GM12892 (cell line): ENCODE results near the gene MGAT4A.

Experiments
- DNase-seq: peaks from one replicate; pipeline ENCODE4 v3.0.0; 2011; ENCODE audit not compliant: insufficient read length
- FAIRE-seq: peaks from 2 replicates; lab custom pipeline; 2011; peaks lifted over from hg19 to GRCh38; lab: Jason Lieb, UNC
- POLR2A ChIP-seq: IDR thresholded peaks from 2 replicates; pipeline ENCODE4 v1.6.1; 2011; ENCODE audit warnings: low read depth, low read length, control low read depth
- POLR2AphosphoS5 ChIP-seq: IDR thresholded peaks from 2 replicates; pipeline ENCODE4 v1.6.1; 2011; ENCODE audit warnings: low read depth, low read length, control low read depth
- TAF1 ChIP-seq: IDR thresholded peaks from 2 replicates; pipeline ENCODE4 v1.6.1; 2011; ENCODE audit warnings: low read depth, mild to moderate bottlenecking, control low read depth, low read length, borderline replicate concordance

The MGAT4A gene

DNA sequence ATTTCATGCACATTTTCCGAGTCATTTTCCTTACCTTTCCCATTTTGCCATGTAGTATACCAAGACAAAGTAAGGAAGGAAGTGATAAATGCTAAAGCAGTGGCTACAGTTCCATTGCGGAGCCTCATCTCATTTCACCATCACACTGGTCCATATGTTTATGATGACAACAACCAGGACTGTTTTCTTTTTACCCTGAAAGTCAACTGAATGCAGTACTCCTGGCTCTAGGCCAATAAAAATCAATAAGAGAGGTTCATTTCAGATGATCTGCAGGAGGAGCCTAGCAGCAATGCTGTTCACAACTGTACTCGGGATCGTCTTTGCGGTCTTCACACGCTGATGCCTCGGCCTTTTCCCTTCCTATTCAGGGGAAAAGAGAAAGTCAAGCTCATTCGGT lies 4.7 kb downstream of the MGAT4A start:
- DNase-seq (no peak), FAIRE-seq (peak; percentile 21)
- TF ChIP-seq POLR2A, result no peak
- no peak for TF ChIP-seq TAF1
- no peak for TF ChIP-seq POLR2AphosphoS5

DNA sequence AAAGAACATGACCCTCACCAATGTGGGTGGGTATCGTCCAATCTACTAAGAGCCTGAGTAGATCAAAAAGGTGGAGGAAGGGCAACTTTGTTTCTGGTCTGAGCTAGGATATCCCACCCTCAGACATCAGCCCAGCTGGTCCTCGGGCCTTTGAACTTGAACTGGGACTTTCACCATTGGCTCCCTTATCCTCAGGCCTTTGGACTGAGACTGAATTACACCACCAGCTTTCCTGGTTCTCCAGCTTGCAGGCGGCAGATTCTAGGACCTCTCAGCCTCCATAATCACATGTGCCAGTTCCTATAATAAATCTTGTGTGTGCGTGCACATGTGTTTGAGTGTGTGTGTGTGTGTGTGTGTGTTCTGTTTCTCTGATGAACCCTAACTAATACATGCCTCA lies 10.6 kb downstream of the MGAT4A start:
- FAIRE-seq, result no peak
- no peak for DNase-seq
- TF ChIP-seq POLR2A (no peak), TAF1 (no peak), POLR2AphosphoS5 (no peak)

DNA sequence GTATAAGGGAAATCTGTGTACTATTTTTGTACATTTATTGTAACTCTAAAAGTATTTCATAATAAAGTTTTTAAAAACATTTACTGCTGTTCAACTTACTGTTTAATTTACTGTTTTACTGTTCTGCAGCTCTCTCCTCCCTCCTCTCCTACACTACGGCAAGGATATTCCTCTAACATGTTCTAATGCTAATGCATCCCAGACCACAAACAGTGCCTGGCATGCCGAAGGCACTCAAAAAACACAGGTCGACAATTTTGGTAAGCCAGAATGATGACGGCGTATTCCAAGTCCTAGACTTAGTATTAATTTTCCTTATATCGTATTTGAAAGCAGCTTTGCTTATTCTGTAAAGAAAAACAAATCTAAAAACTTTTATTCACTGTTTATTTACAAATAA lies 13.3 kb downstream of the MGAT4A start:
- FAIRE-seq (no peak), DNase-seq (no peak)
- TF ChIP-seq POLR2AphosphoS5, result no peak
- no peak for TF ChIP-seq TAF1
- TF ChIP-seq POLR2A, result no peak

DNA sequence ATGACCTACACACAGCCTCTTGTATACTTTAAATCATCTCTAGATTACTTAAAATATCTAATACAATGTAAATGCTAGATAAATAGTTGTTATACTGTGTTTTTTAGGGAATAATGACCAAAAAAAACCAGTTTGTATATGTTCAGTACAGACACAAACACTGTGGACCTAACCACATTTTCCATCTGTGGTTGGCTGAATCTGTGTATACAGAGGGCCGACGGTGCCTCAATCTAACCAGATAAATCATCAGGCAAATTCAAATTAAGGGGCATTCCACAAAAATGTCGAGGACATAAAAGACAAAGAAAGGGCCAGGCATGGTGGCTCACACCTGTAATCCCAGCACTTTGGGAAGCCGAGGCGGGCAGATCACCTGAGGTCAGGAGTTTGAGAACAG lies 14.1 kb downstream of the MGAT4A start:
- TF ChIP-seq POLR2A, result no peak
- TF ChIP-seq TAF1, result no peak
- no peak for TF ChIP-seq POLR2AphosphoS5
- FAIRE-seq (no peak), DNase-seq (no peak)

DNA sequence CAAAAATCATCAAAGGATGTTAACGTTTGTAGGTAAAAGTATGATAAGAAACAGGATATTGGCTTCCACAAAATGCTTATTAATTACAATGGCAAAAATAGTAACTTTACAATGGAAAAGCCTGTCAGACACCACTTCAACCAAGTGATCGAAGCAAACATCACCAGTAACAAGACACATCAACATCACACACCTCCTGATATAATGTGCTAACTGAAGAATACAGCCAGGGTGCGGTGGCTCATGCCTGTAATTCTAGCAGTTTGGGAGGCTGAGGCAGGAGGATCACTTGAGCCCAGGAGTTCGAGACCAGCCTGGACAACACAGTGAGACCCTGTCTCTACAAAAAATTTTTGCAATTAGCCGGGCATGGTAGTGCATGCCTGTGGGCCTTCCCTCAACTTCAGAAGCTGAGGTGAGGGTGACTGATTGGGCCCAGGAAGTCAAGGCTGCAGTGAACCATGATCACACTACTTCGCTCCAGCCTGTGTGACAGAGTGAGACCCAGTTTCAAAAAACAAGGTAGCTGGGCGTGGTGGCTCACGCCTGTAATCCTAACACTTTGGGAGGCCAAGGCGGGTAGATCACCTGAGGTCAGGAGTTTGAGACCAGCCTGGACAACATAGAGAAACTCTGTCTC lies 15.0 kb downstream of the MGAT4A start:
- TF ChIP-seq POLR2A, result no peak
- no peak for TF ChIP-seq POLR2AphosphoS5
- no peak for TF ChIP-seq TAF1
- DNase-seq, result no peak
- FAIRE-seq, result no peak

DNA sequence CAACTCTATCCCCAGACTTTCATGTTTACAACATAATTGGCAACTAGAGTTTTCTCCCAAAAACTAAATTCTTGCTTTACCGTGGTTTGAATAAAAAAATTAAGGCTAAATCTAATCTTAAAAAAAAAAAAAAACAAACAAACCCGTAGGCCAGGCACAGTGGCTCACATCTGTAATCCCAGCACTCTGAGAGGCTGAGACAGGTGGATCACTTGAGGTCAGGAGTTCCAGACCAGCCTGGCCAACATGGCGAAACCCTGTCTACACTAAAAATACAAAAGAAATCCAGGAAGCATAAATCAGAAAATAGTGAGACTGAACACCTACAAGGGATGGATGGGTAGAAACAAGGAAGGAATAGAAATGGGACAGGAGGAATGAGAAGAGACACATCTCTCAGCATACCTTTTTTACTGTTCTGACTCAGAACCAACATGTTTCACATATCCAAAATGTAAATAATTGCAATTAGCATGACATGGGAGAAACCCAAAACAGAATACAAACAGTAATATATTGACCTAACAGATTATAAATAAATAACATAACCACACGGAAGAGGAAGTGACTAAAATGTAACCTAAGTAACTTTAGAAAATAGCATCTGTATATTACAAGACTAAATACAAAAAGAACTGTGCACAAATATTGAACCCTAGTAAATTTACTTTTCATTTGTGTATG lies 17.5 kb downstream of the MGAT4A start:
- peak; percentile 63 for FAIRE-seq
- TF ChIP-seq TAF1 (no peak), POLR2AphosphoS5 (no peak), POLR2A (no peak)
- no peak for DNase-seq

DNA sequence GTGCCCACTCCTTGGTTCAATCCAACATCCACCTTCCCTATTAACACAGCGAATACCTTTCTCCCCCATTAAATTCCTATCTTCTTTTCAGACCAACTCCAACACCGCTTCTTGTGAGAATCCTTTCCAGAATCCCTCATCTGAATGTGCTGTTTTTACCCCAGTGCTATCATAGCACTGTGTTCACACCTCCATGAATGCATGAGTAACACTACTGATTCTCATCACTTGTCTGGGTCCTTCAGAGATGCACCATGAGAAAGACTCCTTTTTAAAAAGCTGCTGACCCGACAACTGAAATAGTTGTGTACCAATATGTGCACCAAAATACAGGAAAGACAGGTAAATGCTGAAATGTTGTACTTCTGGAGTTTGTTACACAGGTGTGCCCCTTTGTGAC lies 18.8 kb downstream of the MGAT4A start:
- FAIRE-seq (peak; percentile 68), DNase-seq (no peak)
- no peak for TF ChIP-seq POLR2A
- TF ChIP-seq TAF1, result no peak
- TF ChIP-seq POLR2AphosphoS5, result no peak

DNA sequence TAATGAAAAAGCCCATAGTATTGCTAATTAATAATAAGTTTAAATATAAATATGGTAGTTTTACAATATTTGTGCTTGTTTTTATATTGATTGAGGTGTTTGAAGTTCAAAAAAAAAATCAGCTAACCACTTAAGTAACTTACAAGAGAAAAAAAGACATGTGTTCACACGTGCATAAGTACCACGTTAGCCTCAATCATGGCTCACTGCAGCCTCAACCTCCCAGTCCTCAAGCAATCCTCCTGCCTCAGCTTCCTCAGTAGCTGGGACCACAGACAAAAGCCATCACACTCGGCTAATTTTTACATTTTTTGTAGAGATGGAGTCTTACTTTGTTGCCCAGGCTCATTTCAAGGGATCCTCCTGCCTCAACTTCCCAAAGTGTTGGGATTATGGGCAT lies 19.4 kb downstream of the MGAT4A start:
- DNase-seq (no peak), FAIRE-seq (peak; percentile 60)
- no peak for TF ChIP-seq POLR2A
- no peak for TF ChIP-seq TAF1
- TF ChIP-seq POLR2AphosphoS5, result no peak

DNA sequence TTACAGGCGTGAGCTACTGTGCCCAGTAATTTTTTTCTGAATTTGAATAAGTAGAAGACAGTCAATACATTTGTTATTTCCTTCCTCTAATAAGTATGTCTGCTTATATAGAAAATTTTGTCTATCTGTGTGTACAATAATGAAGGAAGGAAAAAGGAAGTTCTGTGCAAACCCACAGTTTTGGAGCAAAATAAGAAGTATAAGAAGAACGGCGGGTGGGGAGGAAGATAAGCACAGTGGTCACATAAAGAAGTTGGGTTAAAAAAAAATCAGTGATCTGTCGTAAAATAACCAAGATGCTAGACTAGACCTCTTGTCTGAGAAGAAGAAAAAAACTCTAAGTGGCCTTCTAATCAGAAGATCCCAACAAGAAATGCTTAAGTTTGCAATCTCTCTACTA lies 20.2 kb downstream of the MGAT4A start:
- FAIRE-seq, result peak; percentile 17

DNA sequence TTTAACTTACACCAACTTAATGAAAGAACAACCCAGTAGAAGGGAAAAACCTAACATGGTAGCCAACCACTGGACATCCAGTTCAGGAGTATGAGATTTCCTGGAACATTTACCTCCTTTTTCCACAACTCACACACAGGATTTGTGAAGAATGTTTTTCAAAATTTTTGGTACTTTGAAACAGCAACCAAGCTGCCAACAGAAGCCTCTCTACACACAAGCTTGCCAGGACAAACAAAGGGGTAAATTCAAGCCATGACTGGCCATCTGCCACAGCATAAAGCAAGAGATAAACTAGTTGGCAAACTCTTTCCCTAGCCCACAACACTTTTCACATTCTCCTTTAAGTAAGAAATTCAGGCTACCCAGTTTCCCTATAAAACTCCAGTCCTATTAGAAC lies 21.4 kb downstream of the MGAT4A start:
- TF ChIP-seq POLR2A (no peak), POLR2AphosphoS5 (no peak), TAF1 (no peak)
- no peak for FAIRE-seq

More for the DNA sequence above, 20.2 kb downstream of the MGAT4A start:
- DNase-seq, result no peak
- no peak for TF ChIP-seq TAF1
- no peak for TF ChIP-seq POLR2A
- no peak for TF ChIP-seq POLR2AphosphoS5

DNA sequence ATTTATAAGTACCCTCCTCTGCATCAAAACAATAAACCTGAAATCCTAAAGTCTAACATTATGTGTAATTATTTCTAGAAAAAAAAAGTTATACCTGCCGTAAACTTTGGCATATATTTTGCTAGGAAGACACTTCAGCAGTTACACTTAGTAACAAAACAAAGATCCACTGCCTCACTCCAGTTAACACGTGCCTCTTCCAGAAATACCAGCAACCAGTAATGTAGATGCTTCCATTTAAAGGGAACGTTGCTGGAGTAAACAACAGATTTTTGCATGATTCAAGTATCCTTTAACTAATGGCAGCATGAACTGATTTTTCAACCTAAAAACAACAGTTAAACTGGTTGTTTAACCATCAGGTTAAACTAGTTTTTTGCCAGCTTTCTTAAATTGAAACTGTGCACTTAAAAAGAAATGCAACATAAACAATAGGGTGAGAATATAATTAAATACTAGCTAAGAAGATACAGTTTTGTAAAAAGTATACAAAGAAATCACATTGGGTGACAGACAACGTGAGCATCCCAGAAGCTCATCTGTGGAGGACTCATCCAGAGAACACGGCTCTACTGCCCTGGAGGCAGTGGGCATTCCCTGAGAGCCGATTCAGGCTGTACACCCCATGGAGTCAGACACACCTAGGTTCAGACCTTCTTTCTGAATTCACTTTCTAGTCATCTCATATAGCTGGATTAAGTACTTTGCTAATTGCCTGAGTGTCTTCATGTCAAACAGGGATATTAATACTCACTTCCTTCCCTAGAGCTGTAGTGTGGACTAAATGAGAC lies 22.3 kb downstream of the MGAT4A start:
- FAIRE-seq, result peak; percentile 73
- no peak for DNase-seq
- TF ChIP-seq POLR2AphosphoS5 (no peak), TAF1 (no peak), POLR2A (no peak)

More for the DNA sequence above, 21.4 kb downstream of the MGAT4A start:
- no peak for DNase-seq
